HG03571 (cell line): ENCODE measurements around the gene CFAP299.

Source experiments
- ATAC-seq: cut with Tn5 transposase; IDR thresholded peaks from one replicate; pipeline ENCODE4 v1.9.1; 2021; ENCODE audit not compliant: unreplicated experiment

Gene CFAP299

DNA sequence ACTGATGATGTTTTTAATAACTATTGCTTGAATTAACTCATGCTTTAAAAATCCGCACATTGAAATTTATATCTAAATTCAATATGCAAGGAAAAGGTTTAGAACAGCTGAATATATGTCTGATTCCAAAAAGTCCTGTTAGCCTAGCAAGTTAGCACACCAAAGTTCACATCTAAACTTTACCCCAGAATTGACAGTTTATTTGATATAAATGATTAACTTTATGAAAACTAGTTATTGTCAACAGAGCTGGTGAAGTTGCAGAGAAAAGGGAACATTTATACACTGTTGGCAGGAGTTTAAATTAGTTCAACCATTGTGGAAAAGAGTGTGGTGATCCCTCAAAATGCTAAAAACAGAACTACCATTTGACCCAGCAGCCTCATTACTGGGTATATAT lies 574.4 kb downstream of the CFAP299 start:
- no peak for ATAC-seq

DNA sequence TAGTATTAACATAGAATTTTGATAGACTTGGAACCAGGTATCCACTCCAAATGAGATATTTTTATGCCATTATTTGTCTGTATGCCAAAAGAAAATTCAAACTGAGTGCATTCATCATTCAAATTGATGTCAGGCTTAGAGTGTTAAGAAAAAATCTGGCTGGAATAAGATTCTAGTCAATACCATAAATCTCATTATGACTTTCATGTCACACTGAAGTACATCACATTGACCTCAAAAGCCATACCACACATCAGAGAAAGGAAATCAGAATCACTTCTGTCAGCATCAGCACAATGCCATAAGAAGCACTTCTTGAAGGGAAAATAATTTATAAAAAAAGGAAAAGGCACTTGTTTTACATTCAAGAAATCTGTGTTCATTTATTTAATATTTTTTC lies 575.9 kb downstream of the CFAP299 start:
- no peak for ATAC-seq

DNA sequence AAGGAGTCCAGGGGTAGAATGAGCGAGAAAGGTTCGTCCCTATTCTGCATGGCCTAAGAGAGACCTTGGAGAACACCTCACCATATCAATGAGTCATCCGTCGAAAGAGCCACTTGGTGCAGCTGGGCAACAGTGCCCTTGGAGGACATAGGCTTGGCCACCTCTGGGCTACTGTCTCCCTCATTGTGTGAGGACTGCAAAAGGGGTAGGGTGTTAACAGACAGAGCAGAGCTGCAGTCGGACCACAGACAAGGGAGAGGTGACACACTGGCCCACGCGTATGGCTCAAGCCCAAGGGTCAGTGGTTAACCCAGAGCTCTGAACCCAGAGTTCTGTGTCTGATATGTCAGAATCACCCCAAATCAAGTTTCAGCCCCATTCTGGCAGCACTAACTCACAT lies 576.8 kb downstream of the CFAP299 start:
- ATAC-seq: no peak

DNA sequence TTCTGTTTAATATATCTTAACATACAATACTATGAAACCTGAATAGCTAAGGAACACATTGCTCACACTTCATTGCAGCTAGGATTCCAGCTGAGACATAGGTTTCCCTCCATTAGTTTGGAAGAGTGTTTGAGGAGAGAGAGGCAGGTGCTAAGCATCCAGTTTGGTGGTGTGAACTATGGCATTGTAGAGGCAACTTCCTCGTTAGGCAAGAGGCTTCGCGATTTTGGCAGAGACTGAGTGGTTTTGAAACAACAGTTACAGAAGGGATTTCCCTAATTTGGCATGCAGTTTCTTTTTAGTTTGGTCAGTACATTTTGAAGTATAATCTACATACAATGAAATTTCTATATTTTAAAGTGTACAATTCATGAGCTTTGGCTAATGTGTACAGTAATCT lies 577.9 kb downstream of the CFAP299 start:
- peak; percentile 78 for ATAC-seq

DNA sequence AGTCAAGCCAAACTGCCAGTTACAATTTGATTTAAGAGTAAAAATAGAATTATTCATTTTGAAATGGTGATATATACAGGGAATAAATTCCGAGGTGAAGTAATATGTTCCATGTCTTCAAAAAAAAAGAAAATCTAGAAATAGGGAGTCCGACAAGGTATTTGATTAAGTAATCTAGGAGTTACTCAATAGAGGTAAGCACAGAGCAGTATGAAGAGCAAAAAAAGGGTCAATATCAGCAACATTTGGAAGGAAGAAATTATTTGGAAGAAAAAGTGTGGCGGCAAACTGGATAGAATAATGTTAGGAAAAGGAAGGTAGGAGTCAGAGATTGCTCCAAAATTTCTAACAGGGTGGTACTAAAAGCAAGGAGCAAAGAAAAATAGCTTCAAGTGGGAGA lies 581.2 kb downstream of the CFAP299 start:
- no peak for ATAC-seq

DNA sequence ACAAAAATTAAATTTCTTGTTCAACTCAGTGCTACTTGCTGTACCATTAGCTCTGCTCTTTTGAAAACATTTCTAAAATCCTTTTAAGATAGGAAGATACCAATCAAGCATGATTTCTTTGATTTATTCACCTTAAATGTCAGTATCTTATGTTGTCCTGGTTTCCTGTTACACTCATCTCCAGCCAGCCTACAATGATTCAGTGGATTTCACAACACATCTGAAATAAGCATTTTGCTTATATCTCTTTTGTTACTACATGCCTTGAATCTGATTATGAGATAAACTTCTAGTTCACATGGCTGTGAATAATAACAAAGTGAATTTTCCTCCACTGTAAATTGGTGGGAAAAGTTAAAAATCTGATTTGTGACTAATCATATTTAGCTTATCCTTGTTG lies 582.5 kb downstream of the CFAP299 start:
- no peak for ATAC-seq

DNA sequence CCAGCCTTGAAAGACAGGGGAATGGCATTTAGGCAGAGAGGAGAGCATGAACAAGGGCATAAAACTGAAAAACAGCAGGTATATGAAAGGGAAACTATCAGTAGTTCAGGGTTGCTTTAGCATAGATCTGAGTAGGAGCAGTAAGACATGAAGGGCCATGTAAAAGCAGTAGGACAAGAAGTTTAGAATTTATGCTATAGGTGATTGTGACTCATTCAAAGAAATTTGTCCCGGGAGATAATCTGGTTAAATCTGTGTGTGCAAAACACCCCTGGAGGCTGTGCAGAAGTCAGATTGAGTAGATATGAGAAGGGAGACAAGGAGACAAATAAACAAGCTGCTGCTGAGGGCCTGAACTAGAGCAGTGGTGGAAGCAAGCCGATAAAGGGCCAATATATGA lies 585.9 kb downstream of the CFAP299 start:
- no peak for ATAC-seq

DNA sequence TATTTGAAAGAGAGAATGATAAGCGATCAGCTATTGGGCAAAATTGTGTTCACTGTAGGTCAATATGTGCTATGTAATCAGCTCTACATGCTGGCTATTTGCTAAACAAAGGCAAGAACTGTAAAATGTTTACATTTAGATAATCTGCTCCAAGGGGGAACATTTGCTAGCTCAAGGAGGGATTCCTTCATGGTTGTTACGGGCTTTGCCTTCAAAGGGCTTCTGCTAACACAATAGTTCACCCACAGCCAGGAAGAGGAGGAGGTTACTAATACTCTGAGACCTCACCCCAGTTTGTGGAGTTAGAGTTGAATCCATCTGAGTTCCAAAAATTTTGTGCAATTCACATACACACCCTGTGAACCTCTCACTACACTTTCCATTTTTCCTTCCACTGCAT lies 587.4 kb downstream of the CFAP299 start:
- ATAC-seq: no peak

DNA sequence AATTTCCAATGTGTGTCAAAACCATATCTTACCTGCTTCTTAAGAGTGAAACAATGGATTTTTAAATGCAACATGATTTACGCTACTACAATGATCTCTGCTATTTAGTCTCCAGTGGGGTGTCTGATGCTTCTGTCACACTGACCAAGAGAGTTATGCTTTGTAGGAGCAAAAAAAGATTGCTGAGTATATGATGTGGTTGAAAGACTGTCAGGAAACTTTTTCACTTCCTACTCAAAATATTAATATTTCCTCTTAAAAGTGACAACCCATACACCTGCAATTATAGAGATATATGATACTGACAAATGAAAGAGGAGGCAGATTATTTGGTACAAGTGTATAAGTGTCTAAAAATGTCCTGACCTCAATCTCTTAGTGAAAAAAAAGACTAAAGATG lies 589.8 kb downstream of the CFAP299 start:
- ATAC-seq: no peak

DNA sequence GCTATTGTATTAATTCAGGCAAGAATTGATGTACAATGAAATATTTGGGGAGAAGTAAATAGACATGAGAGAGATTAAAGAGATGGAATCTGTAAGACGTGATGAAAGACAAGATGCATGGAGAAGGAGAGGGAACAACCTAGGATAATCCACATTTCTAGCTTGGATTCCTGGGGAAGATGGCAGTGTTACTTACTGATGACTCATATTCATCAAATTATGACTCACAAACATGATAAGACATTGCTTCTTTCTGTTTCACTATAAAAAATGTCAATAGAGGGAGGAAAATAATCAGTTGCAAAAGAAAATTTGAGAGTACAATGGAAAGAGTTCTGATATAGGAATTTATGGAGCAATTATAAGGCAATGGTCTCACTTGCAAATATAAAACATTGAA lies 590.9 kb downstream of the CFAP299 start:
- ATAC-seq: no peak

DNA sequence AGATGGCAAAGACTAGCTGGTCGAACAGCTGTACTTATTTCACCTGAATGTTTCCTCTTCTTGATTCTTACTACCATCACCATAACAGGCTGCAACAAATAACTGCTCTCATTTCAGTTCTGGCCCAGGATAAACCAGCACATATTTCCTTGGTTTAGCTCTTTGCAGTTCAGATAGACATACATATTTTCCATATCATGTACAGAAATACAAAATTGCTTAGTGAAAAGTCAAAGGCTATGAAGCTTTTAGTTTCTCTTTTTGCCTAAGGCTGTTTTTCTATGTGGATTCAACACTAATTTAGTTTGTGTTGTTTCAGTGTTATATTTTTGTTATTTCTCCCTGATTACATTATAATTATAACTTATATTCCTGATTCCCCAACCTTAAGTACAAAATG lies 591.4 kb downstream of the CFAP299 start:
- ATAC-seq: no peak

DNA sequence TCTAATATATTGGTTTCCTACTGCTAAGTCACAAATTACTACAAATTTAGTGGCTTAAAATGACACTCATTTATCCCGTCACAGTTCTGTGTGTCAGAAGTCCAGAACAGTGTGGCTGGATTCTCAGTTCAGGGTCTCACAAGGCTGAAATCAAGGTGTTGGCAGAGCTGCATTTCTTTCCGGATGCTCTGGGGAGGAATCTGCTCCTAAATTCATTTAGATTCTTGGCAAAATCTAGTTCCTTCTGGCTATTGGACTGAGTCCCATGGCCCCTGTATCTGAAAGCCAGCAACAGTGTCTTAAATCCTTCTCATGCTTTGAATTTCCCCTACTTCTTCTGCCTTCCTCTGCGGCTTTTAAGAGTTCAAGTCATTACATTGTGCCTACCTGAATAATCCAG lies 591.9 kb downstream of the CFAP299 start:
- ATAC-seq: no peak

DNA sequence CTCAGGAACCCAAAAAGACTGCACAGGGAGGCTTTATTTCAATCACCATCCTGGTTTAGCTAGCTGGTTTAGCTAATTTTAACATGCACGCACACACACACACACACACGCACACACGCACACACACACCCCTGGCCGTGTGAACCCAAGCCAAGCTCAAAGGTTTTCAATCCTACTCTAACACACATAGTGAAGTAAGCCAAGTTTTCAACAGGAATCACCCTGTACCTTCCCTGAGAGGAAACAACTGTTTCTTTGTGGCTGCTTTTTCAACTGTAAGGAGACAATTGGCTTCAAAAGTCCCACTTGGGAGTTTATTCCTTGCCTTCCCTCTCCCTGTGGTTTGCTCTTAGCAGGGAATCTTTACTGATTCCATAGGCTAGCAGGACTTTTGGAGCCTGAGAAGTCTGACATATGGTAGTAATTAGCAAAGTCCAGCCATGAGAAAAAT lies 596.1 kb downstream of the CFAP299 start:
- no peak for ATAC-seq

DNA sequence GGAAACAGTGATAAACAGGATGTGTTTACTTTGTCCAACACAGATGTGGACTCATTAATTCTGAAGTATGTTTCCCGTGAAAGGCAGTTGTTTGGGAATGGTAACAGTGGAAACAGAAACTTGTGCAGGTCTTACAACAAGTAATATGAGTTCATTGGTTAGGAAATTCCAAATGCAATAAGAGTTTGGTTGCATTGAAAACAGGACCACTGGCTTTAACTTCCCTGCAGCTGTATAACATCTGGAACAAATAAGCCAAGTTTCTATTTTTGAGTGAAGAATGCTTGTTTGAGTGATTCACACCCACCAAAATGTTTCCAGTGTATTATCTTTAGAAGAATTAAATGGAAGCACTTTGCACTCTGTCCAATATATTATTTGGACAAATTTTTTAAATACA lies 612.6 kb downstream of the CFAP299 start:
- no peak for ATAC-seq

DNA sequence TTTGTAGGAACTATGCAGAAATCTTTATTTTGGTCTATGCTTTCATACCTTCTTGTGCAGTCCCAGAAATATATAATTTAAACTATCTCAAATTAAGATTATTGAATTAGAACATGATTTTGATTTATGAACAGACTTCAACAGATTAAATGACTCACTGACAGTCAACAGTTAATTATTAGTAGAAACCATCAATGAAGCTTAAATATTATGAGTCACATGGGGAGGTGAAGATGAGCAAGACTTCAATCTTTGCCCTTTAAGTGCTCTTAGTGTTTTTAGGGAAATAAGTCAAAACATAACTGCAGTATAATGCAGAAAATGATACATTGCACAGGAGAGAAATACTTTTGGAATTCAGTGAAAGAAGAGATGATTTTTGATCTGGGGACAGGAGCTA lies 613.5 kb downstream of the CFAP299 start:
- no peak for ATAC-seq

DNA sequence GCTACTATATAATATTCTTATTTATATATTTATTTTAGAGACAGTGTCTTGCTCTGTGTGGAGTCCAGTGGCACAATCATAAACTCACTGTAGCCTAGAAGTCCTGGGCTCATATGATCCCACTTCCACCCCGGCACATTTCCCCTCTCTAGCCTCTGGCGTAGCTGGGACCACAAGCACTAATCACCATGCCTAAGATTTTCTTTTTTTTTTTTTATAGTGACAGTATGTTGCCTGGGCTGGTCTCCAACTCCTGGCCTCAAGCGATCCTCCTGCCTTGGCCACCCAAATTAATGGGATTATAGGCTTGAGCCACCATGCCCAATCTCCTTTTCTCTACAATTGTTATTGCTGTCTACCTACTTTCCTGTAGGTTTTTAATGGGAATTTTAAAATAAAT lies 620.9 kb downstream of the CFAP299 start:
- ATAC-seq: no peak

DNA sequence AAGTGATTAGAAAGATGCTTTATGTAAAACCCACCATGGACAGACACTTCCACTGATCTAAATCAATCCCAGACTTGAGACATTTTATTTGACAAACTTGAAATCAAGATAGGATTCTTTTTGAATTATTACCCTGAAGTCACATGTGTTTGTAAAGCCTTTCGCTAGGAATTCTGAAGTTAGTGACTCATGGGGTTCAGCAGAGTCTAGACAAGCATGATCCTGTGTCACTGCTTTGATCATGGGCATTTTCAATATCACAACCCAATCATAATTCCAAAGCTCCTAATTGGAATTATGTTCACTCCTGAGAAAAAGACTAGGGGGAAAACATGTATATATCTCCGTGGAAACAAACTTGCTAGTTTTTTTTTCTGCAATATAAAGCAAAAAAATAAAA lies 627.5 kb downstream of the CFAP299 start:
- ATAC-seq: no peak

DNA sequence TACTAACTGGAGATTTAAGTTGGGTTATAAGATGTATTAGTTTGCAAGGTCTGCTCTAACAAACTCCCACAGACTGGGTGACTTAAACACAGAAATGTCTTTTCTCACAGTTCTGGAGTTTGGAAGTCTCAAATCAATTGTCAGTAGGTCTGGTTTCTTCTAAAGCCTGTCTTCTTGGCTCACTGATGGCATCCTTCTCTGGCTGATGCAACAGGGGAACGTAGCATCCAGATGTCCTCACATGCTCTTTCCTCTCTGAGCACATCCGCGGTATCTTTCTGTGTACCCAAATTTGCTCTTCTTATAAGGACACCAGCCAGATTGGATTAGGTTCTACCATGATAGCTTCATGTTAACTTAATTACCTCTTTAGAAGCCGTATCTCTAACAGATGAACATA lies 631.8 kb downstream of the CFAP299 start:
- ATAC-seq: no peak

DNA sequence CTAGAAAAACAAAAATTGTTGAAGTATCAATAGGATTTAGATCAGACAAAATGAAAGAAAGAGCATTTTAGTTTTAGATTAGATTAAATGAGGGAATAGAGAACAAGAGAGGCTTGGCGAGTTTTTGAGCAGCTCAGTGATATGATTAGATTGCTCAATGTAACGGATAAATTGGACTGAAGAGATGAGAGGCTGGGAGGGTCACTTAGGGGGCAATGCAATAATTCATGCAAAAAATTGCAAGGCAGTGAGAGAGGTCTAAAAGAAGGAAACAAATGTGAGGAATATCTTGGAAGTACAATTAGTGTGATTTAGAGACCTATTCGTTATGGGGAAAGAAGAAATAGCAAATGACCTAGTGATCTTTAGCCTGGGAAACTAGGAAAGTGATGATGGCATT lies 644.7 kb downstream of the CFAP299 start:
- ATAC-seq: no peak

DNA sequence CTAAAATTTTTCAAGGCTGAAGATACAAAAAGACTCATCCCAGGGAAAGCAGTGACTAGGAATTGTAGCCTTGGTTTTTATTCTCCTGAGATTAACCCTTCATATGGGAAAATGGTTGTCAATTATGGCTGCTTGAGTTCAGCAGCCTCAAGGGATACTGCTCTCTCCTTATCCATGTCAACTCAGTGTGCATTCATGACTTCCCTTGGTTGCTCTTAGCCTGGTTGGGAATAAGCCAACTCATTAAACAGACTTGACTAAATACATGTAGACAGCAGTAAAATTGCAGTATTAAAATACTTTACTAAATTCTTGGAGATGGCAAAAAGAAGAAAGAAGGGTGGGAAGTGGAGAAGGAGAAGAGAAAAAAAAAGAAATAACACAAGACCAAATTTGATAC lies 650.5 kb downstream of the CFAP299 start:
- no peak for ATAC-seq

DNA sequence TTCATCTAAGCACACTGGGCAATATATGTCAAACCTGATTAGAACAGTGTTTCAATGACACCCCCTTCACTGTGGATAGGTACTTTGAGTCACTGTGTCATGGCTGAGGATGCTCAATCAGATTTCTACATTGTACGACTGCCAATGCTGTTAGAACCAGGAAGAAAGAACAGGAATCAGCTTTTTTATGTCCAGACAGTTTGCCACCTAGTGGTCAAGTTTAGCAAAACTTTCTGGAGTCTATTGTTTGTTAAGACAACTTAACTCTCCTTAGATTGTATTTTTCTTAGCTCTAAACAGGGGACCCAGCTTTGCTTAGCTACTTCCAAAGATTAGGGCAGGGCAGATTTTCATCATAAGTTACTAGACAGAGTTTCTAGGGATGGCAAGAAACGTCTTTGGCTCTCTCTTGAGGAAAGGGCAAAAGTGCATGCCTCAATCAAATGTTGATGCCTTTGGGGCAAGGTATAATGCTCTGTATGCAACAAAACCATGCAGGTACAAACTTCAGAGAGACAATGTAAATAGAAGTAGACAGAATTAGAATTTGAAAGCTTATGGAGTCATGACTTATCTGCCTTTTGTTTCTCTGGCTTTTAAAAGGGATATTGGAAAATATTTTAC lies 654.5 kb downstream of the CFAP299 start:
- no peak for ATAC-seq

DNA sequence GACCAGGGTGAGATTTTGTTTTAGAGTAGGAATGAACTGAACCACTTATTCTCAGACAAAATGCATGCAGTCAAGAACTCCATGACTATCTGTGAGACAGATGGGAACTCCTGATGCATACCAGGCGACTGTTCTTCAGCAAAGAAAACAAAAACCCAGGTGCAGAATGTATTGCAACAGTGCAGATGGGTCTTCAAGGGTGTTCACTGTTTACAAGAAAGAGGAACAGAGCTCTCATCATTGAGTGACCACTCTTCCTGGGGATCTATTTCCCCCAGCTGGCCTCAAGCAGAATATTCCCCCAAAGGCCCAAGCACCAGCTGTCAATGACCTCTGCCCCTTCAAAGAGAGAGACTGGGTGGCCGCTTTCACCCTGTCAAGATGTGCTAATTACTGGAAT lies 655.3 kb downstream of the CFAP299 start:
- ATAC-seq: no peak

DNA sequence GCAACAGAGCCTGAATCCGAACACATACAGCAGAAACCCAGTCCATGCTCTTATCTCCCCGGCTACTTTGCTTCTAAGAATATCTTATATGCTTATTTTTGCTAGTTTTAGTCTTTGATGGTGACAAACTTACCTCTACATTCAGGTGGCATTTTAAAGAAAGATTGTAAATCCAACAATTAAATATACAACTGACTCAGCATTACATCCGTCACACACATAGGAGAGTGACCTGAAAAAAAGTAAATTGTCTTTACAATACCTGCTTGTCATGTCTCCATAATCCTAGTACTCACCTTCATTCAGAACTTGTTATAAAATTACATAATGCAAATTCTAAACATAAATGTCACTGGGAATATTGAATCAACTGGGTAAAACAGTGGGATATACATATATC lies 664.4 kb downstream of the CFAP299 start:
- no peak for ATAC-seq
